ENCODE results near the gene SRSF2. TPM values are rescaled to one million over a fixed set of nuclear protein-coding genes. Genes with fewer than 3 reads are reported as not detected.

SRSF2 gene
- total RNA-seq, 2 donors from 2014 or later, result 217 to 316 TPM

- Histone ChIP-seq H3K27me3 (replicated peaks; ENCODE audit: insufficient read depth) (no peaks in the 10 kb centered on the region), H3K4me3 (no peak overlapping the region), H3K36me3 (peaks cover 22 to 26% of the 10 kb centered on the region in 2 donors), H3K9me3 (no peaks in the 10 kb centered on the region), H3K4me1 (replicated peaks) (peaks cover 8% of the 10 kb centered on the region), H3K27ac (no peak overlapping the region)
- TF ChIP-seq POLR2A (IDR thresholded peaks at IDR 0.05) (no peak), POLR2AphosphoS5 (IDR thresholded peaks at IDR 0.05) (no peak), CTCF (IDR thresholded peaks at IDR 0.05) (no peak)
- DNase-seq (ENCODE audit: low spot score), result no peak
- WGBS, result 93% methylated on average over 9 of the region's 9 CpGs
- intact Hi-C loops (cut with DNase I), result no loop called here
Observed at GRCh38 chr17:76720211-76720610, 16.9 kb downstream of the SRSF2 start.

GRCh38 chr17:76718516-76718915 lies 18.6 kb downstream of the SRSF2 start:
- 91% methylated on average over 16 of the region's 16 CpGs for WGBS
- Histone ChIP-seq H3K4me1 (replicated peaks) (no peaks in the 10 kb centered on the region), H3K9me3 (no peaks in the 10 kb centered on the region), H3K27me3 (replicated peaks; ENCODE audit: insufficient read depth) (no peaks in the 10 kb centered on the region), H3K4me3 (no peak overlapping the region), H3K27ac (no peak overlapping the region), H3K36me3 (peaks cover 22 to 26% of the 10 kb centered on the region in 2 donors)
- no peak for TF ChIP-seq POLR2AphosphoS5 (IDR thresholded peaks at IDR 0.05)
- TF ChIP-seq CTCF (IDR thresholded peaks at IDR 0.05), result no peak
- no peak for TF ChIP-seq POLR2A (IDR thresholded peaks at IDR 0.05)
- intact Hi-C loops (cut with DNase I), result loop anchor here (5.0 kb wide), 3 partner anchors 36 to 196 kb away; no protein-coding TSS in a partner anchor
- no peak for DNase-seq (ENCODE audit: low spot score)

- Histone ChIP-seq H3K4me1 (replicated peaks) (peaks cover 2% of the 10 kb centered on the region), H3K27ac (no peak overlapping the region), H3K9me3 (no peaks in the 10 kb centered on the region), H3K27me3 (replicated peaks; ENCODE audit: insufficient read depth) (no peaks in the 10 kb centered on the region), H3K4me3 (no peak overlapping the region), H3K36me3 (peaks cover 17 to 23% of the 10 kb centered on the region in 2 donors)
- intact Hi-C loops (cut with DNase I), result loop anchor here (5.0 kb wide), 3 partner anchors 35 to 195 kb away; no protein-coding TSS in a partner anchor
- TF ChIP-seq CTCF (IDR thresholded peaks at IDR 0.05) (no peak), POLR2AphosphoS5 (IDR thresholded peaks at IDR 0.05) (no peak), POLR2A (IDR thresholded peaks at IDR 0.05) (no peak)
- DNase-seq (ENCODE audit: low spot score), result no peak
- 78% methylated on average over 6 of the region's 6 CpGs for WGBS
Observed at GRCh38 chr17:76716839-76717215, 20.3 kb downstream of the SRSF2 start.

GRCh38 chr17:76716146-76716838 lies 20.8 kb downstream of the SRSF2 start:
- no peak for TF ChIP-seq POLR2A (IDR thresholded peaks at IDR 0.05)
- no peak for TF ChIP-seq CTCF (IDR thresholded peaks at IDR 0.05)
- TF ChIP-seq POLR2AphosphoS5 (IDR thresholded peaks at IDR 0.05), result no peak
- intact Hi-C loops (cut with DNase I), result loop anchor here (5.0 kb wide), 3 partner anchors 34 to 194 kb away; no protein-coding TSS in a partner anchor
- H3K27me3 ChIP-seq (replicated peaks; ENCODE audit: insufficient read depth), result no peaks in the 10 kb centered on the region
- 64% methylated on average over 13 of the region's 13 CpGs for WGBS
- H3K27ac ChIP-seq, result no peak overlapping the region
- H3K9me3 ChIP-seq, result no peaks in the 10 kb centered on the region
- DNase-seq (ENCODE audit: low spot score), result no peak
- peaks cover 16 to 18% of the 10 kb centered on the region in 2 donors for H3K36me3 ChIP-seq
- no peak overlapping the region for H3K4me3 ChIP-seq
- H3K4me1 ChIP-seq (replicated peaks), result peaks cover 5% of the 10 kb centered on the region

GRCh38 chr17:76715496-76715830 lies 21.7 kb downstream of the SRSF2 start:
- Histone ChIP-seq H3K4me3 (no peak overlapping the region), H3K36me3 (peaks cover 11 to 12% of the 10 kb centered on the region in 2 donors), H3K27me3 (replicated peaks; ENCODE audit: insufficient read depth) (no peaks in the 10 kb centered on the region), H3K9me3 (no peaks in the 10 kb centered on the region), H3K4me1 (replicated peaks) (peaks cover 5% of the 10 kb centered on the region), H3K27ac (no peak overlapping the region)
- 81% methylated on average over 2 of the region's 2 CpGs for WGBS
- DNase-seq (ENCODE audit: low spot score), result no peak
- intact Hi-C loops (cut with DNase I), result loop anchor here (5.0 kb wide), 3 partner anchors 33 to 193 kb away; no protein-coding TSS in a partner anchor
- no peak for TF ChIP-seq POLR2AphosphoS5 (IDR thresholded peaks at IDR 0.05)
- TF ChIP-seq CTCF (IDR thresholded peaks at IDR 0.05), result no peak
- no peak for TF ChIP-seq POLR2A (IDR thresholded peaks at IDR 0.05)
